ENCODE data around the gene OR8K5.
"Not testable (repeated sequence)": the region's sequence is repeated elsewhere in the genome, so short reads cannot be mapped to it uniquely, and the experiment has no call there.

OR8K5 gene

GRCh38 chr11:56151376-56151775 lies 8.7 kb downstream of the OR8K5 start:
- no peak overlapping the region for H3K27ac ChIP-seq (ENCODE audit: low read depth in 2 of 2, low read length in 2 of 2)
- no peaks in the 10 kb centered on the region for H3K4me1 ChIP-seq (ENCODE audit: control insufficient read depth in 2 of 2, insufficient read depth in 2 of 2, low read length in 2 of 2)
- no peaks in the 10 kb centered on the region for H3K36me3 ChIP-seq (ENCODE audit: control insufficient read depth in 2 of 2, insufficient read depth in 2 of 2, low read length in 2 of 2)

GRCh38 chr11:56143681-56144080 lies 16.4 kb downstream of the OR8K5 start:
- H3K4me1 ChIP-seq (ENCODE audit: control insufficient read depth in 2 of 2, insufficient read depth in 2 of 2, low read length in 2 of 2); H3K36me3 ChIP-seq (ENCODE audit: control insufficient read depth in 2 of 2, insufficient read depth in 2 of 2, low read length in 2 of 2); H3K27me3 ChIP-seq (ENCODE audit: control insufficient read depth in 2 of 2, insufficient read depth in 2 of 2, low read length in 2 of 2); H3K4me3 ChIP-seq (ENCODE audit: low read length in 2 of 2); H3K9me3 ChIP-seq (ENCODE audit: control insufficient read depth in 2 of 2, low read length in 2 of 2); H3K9ac ChIP-seq (ENCODE audit: low read depth in 1 of 2, low read length in 2 of 2); H3K27ac ChIP-seq (ENCODE audit: low read depth in 2 of 2, low read length in 2 of 2): not testable (repeated sequence)

More at GRCh38 chr11:56151376-56151775, 8.7 kb downstream of the OR8K5 start:
- Histone ChIP-seq H3K9ac (ENCODE audit: low read depth in 1 of 2, low read length in 2 of 2) (no peak overlapping the region), H3K9me3 (ENCODE audit: control insufficient read depth in 2 of 2, low read length in 2 of 2) (peaks cover 0 to 2% of the 10 kb centered on the region in 2 donors), H3K27me3 (ENCODE audit: control insufficient read depth in 2 of 2, insufficient read depth in 2 of 2, low read length in 2 of 2) (no peaks in the 10 kb centered on the region), H3K4me3 (ENCODE audit: low read length in 2 of 2) (no peak overlapping the region)

GRCh38 chr11:56140151-56140661 lies 19.9 kb downstream of the OR8K5 start, which contains the start of gene OR8J3:
OR8J3 (minus strand) TSS chr11:56140201; CDS start chr11:56137718, 2,483 bp downstream.
- no peak within 1 kb of the TSS for H3K9ac ChIP-seq (ENCODE audit: low read depth in 1 of 2, low read length in 2 of 2)
- H3K4me1 ChIP-seq (ENCODE audit: control insufficient read depth in 2 of 2, insufficient read depth in 2 of 2, low read length in 2 of 2) = no peaks in the 10 kb centered on the region
- H3K36me3 ChIP-seq (ENCODE audit: control insufficient read depth in 2 of 2, insufficient read depth in 2 of 2, low read length in 2 of 2) = no peaks in the 10 kb centered on the region
- H3K27ac ChIP-seq (ENCODE audit: low read depth in 2 of 2, low read length in 2 of 2) = no peak within 1 kb of the TSS
- H3K9me3 ChIP-seq (ENCODE audit: control insufficient read depth in 2 of 2, low read length in 2 of 2) = no peaks in the 10 kb centered on the region
- H3K27me3 ChIP-seq (ENCODE audit: control insufficient read depth in 2 of 2, insufficient read depth in 2 of 2, low read length in 2 of 2) = no peaks in the 10 kb centered on the region
- no peak within 1 kb of the TSS for H3K4me3 ChIP-seq (ENCODE audit: low read length in 2 of 2)

- H3K36me3 ChIP-seq (ENCODE audit: control insufficient read depth in 2 of 2, insufficient read depth in 2 of 2, low read length in 2 of 2) = no peaks in the 10 kb centered on the region
- H3K27ac ChIP-seq (ENCODE audit: low read depth in 2 of 2, low read length in 2 of 2) = no peak within 1 kb of the TSS
- no peak within 1 kb of the TSS for H3K9ac ChIP-seq (ENCODE audit: low read depth in 1 of 2, low read length in 2 of 2)
- H3K9me3 ChIP-seq (ENCODE audit: control insufficient read depth in 2 of 2, low read length in 2 of 2) = no peaks in the 10 kb centered on the region
- no peaks in the 10 kb centered on the region for H3K27me3 ChIP-seq (ENCODE audit: control insufficient read depth in 2 of 2, insufficient read depth in 2 of 2, low read length in 2 of 2)
- H3K4me3 ChIP-seq (ENCODE audit: low read length in 2 of 2) = no peak within 1 kb of the TSS
- no peaks in the 10 kb centered on the region for H3K4me1 ChIP-seq (ENCODE audit: control insufficient read depth in 2 of 2, insufficient read depth in 2 of 2, low read length in 2 of 2)
Observed at GRCh38 chr11:56122073-56122472, 38.0 kb downstream of the OR8K5 start, which contains the start of gene OR8H3. OR8H3 (plus strand) TSS chr11:56122373; CDS start chr11:56122373, 0 bp downstream.
